ENCODE results near the gene EFHB.

DNA sequence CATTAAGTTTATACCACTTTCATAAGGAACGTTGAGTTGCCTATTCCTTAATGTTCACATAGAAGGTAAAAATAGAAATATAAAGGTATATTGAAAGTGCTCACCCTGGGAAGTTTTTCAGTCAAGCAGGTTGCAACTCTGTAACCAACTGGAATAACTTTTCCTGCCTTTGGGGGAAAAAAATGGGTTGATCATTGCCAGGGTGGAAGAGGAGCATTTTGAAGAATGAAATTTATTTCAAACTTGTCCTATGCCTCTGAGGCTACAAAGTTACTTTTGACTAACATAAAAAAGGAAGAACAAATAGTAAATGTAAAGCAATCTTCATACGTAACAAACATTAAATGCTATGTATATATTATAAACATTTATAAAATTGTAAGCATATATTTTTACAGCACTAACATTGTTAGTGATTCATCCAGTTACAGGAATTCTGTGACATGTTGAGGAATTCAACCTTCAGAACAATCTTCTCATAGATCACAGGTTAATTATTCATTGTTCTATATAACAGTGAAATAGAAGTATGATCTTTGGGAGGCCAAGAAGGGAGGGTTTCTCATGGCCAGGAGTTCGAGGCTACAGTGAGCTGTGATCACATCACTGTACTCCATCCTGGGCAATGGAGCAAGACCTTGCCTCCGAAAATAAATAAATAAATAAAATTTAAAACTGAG lies 13.5 kb downstream of the EFHB start:
- TF ChIP-seq CTCF (IDR thresholded peaks at IDR 0.05; ENCODE audit: insufficient read depth, low read depth, low read length) (no peak), EZH2 (IDR thresholded peaks at IDR 0.05; ENCODE audit: insufficient read depth, low read length) (no peak)
